ENCODE measurements around the gene RBMS2. TPM values are rescaled to one million over a fixed set of nuclear protein-coding genes. Genes with fewer than 3 reads are reported as not detected.
A peak's percentile ranks its signal among the peaks of the same experiment; 100 is the strongest.

Gene RBMS2
- total RNA-seq, 1 experiment from 2014 or later, result 18.2 TPM

DNA sequence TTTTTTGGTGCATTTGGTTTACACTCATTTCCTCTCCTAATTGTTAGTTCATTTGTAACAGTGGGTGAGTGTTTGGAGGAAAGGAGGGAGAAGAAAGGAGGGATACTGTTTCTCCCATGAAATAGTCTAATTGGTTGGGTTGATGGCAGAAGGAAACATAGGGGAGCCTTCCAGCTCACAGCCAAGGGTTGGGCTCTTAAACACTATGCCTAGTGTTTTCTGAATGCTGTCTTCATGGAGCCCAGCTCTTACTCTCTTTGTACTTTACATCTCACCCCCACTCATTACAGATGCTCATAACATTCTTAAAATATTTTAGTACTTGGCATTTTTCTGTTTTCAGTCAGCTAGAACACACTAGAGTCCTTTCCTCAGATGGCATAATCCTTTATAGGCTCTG is 70.3 kb downstream of the RBMS2 start:
- CTCF ChIA-PET, result no interaction called here
- POLR2A ChIA-PET, result no interaction called here
- intact Hi-C loops (cut with micrococcal nuclease; ENCODE audit: unreplicated experiment), result no loop called here

DNA sequence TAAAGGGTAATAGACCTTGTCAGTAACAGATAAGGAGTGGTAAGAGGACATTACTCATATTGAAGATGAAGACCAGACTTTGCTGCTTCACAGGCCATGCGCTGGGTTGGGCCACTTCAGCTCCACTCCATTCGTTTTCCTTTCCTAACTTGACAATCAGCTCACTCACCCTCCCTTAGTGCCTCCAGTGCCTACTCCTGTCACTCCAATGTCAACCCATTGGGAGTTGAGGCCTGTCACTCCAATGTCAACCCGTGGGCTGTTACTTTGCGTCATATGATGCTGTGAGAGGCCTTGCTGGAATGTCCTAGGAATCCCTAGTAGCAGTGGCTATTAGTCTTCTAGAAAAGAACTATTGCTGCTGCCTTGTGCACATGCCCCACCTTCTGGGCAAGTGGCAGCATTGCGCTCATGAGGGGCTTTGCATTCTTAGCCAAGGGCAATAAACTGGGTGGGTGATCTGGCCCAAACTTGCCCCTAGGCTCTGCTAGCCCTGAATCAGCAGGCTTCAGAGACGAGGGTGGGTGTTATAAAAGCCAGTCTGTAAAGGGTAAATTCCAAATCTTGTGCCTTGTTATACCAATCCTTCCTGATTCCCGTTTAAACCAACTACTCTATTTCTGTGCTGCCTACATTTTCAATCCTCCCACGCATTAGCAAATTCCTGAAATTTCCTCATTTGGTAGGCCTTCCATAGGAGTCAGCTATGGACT is 72.4 kb downstream of the RBMS2 start:
- no peaks in the 10 kb centered on the region for H3K27me3 ChIP-seq (ENCODE audit: control insufficient read depth, insufficient read depth, low read length)
- H3K27ac ChIP-seq (ENCODE audit: low read length), result no peak overlapping the region
- no TSS peak for BruUV-seq (replicated peaks)
- H3K4me3 ChIP-seq (ENCODE audit: low read depth in 2 of 2, low read length in 2 of 2), result no peak overlapping the region
- ChIA-PET CTCF (interaction anchor here (0.5 to 0.6 kb wide), 2 partner anchors 34 to 73 kb away, joined by 3 to 8 read pairs; partner anchors contain the start of gene RBMS2), POLR2A (interaction anchor here (0.6 kb wide), 1 partner anchor 13 kb away, joined by 3 read pairs; no protein-coding TSS in a partner anchor)
- intact Hi-C loops (cut with micrococcal nuclease; ENCODE audit: unreplicated experiment), result loop anchor here (2.0 kb wide), 1 partner anchor 81 kb away; no protein-coding TSS in a partner anchor
- in situ Hi-C loops (cut with HindIII; ENCODE audit: low pct_unique_long_range_greater_than_20kb, low sequenced_read_pairs), result no loop called here
- DNase-seq (ENCODE audit: low read depth, low spot score) (peak; percentile 71), ATAC-seq (peak; percentile 70)
- no peaks in the 10 kb centered on the region; the same call in 1 of the 2 replicates for H3K4me1 ChIP-seq (ENCODE audit: control insufficient read depth, insufficient read depth, low read length)
- peaks cover 10% of the 10 kb centered on the region for H3K36me3 ChIP-seq (ENCODE audit: control insufficient read depth, insufficient read depth, low read length)
- TF ChIP-seq, protein P1, sequence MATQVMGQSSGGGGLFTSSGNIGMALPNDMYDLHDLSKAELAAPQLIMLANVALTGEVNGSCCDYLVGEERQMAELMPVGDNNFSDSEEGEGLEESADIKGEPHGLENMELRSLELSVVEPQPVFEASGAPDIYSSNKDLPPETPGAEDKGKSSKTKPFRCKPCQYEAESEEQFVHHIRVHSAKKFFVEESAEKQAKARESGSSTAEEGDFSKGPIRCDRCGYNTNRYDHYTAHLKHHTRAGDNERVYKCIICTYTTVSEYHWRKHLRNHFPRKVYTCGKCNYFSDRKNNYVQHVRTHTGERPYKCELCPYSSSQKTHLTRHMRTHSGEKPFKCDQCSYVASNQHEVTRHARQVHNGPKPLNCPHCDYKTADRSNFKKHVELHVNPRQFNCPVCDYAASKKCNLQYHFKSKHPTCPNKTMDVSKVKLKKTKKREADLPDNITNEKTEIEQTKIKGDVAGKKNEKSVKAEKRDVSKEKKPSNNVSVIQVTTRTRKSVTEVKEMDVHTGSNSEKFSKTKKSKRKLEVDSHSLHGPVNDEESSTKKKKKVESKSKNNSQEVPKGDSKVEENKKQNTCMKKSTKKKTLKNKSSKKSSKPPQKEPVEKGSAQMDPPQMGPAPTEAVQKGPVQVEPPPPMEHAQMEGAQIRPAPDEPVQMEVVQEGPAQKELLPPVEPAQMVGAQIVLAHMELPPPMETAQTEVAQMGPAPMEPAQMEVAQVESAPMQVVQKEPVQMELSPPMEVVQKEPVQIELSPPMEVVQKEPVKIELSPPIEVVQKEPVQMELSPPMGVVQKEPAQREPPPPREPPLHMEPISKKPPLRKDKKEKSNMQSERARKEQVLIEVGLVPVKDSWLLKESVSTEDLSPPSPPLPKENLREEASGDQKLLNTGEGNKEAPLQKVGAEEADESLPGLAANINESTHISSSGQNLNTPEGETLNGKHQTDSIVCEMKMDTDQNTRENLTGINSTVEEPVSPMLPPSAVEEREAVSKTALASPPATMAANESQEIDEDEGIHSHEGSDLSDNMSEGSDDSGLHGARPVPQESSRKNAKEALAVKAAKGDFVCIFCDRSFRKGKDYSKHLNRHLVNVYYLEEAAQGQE (IDR thresholded peaks at IDR 0.05; ENCODE audit: insufficient read depth in 1 of 2, low read depth in 2 of 2, low read length in 1 of 2), result no peak
- TF ChIP-seq, protein P2, sequence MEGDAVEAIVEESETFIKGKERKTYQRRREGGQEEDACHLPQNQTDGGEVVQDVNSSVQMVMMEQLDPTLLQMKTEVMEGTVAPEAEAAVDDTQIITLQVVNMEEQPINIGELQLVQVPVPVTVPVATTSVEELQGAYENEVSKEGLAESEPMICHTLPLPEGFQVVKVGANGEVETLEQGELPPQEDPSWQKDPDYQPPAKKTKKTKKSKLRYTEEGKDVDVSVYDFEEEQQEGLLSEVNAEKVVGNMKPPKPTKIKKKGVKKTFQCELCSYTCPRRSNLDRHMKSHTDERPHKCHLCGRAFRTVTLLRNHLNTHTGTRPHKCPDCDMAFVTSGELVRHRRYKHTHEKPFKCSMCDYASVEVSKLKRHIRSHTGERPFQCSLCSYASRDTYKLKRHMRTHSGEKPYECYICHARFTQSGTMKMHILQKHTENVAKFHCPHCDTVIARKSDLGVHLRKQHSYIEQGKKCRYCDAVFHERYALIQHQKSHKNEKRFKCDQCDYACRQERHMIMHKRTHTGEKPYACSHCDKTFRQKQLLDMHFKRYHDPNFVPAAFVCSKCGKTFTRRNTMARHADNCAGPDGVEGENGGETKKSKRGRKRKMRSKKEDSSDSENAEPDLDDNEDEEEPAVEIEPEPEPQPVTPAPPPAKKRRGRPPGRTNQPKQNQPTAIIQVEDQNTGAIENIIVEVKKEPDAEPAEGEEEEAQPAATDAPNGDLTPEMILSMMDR (IDR thresholded peaks at IDR 0.05), result peak; percentile 91
- no peaks in the 10 kb centered on the region for H3K9me3 ChIP-seq (ENCODE audit: control insufficient read depth, insufficient read depth, low read depth, low read length)

More for the DNA sequence above, 70.3 kb downstream of the RBMS2 start:
- no peak overlapping the region for H3K4me3 ChIP-seq (ENCODE audit: low read depth in 2 of 2, low read length in 2 of 2)
- H3K27me3 ChIP-seq (ENCODE audit: control insufficient read depth, insufficient read depth, low read length), result no peaks in the 10 kb centered on the region
- TF ChIP-seq TCF7L2 (IDR thresholded peaks at IDR 0.05; ENCODE audit: low read depth, low read length) (no peak), SIN3A (IDR thresholded peaks at IDR 0.05; ENCODE audit: borderline replicate concordance, insufficient read depth, low read depth, low read length) (no peak), POLR2AphosphoS5 (IDR thresholded peaks at IDR 0.05; ENCODE audit: low read depth, low read length) (no peak)
- TF ChIP-seq, protein P2 (IDR thresholded peaks at IDR 0.05), result no peak
- TF ChIP-seq, protein P1 (IDR thresholded peaks at IDR 0.05; ENCODE audit: insufficient read depth in 1 of 2, low read depth in 2 of 2, low read length in 1 of 2), result no peak
- no peaks in the 10 kb centered on the region for H3K9me3 ChIP-seq (ENCODE audit: control insufficient read depth, insufficient read depth, low read depth, low read length)
- in situ Hi-C loops (cut with HindIII; ENCODE audit: low pct_unique_long_range_greater_than_20kb, low sequenced_read_pairs), result no loop called here
- ATAC-seq (no peak), DNase-seq (ENCODE audit: low read depth, low spot score) (no peak)
- BruUV-seq (replicated peaks), result TSS peak; percentile 49
- H3K4me1 ChIP-seq (ENCODE audit: control insufficient read depth, insufficient read depth, low read length), result no peaks in the 10 kb centered on the region
- peaks cover 4% of the 10 kb centered on the region; the same call in 1 of the 2 replicates for H3K36me3 ChIP-seq (ENCODE audit: control insufficient read depth, insufficient read depth, low read length)
- H3K27ac ChIP-seq (ENCODE audit: low read length), result no peak overlapping the region

Data from Panc1 (cell line).